Lung (tissue), 12 donors: ENCODE measurements around the gene MAP3K12. TPM values are rescaled to one million over a fixed set of nuclear protein-coding genes. Genes with fewer than 3 reads are reported as not detected.
A peak's percentile ranks its signal among the peaks of the same experiment; 100 is the strongest.

Experiments
- ATAC-seq: fragments of 200-7000 bp; cut with Tn5 transposase; one replicate; pipeline ENCODE4 v1.9.1; 2020; ENCODE audit warnings: moderate number of reproducible peaks; ENCODE audit not compliant: insufficient read depth, low FRiP score
- DNase-seq, 3 donors: peaks; one replicate each; pipeline ENCODE4 v3.0.0-alpha.2; 2013 to 2017
- H3K27ac ChIP-seq, 2 donors: one replicate each; pipeline ENCODE4 v1.5.1; 2013; ENCODE audit warnings: mild to moderate bottlenecking in 2 of 2, moderate library complexity in 2 of 2, control low read depth in 1 of 2, inconsistent platforms in 1 of 2, low read depth in 1 of 2, low read length in 1 of 2
- H3K27me3 ChIP-seq, 3 donors: one replicate each; pipeline ENCODE4 v1.5.1; 2013; ENCODE audit warnings: low read length in 2 of 3; ENCODE audit not compliant: control insufficient read depth in 3 of 3, insufficient read depth in 3 of 3
- H3K36me3 ChIP-seq, 4 donors: one replicate each; pipeline ENCODE4 v1.5.1; 2013; ENCODE audit warnings: low read length in 4 of 4, mild to moderate bottlenecking in 1 of 4, moderate library complexity in 1 of 4; ENCODE audit not compliant: control insufficient read depth in 4 of 4, insufficient read depth in 4 of 4
- H3K4me1 ChIP-seq, 5 donors: one replicate each; pipeline ENCODE4 v1.5.1; 2013; ENCODE audit warnings: low read length in 5 of 5, mild to moderate bottlenecking in 2 of 5, moderate library complexity in 1 of 5; ENCODE audit not compliant: control insufficient read depth in 5 of 5, insufficient read depth in 5 of 5
- H3K4me3 ChIP-seq: one replicate; pipeline ENCODE4 v1.5.1; 2013; ENCODE audit warnings: mild to moderate bottlenecking, control low read depth, moderate library complexity
- H3K9ac ChIP-seq, 2 donors: one replicate each; pipeline ENCODE4 v1.5.1; 2013; ENCODE audit warnings: low read length in 2 of 2, control low read depth in 1 of 2; ENCODE audit not compliant: insufficient read depth in 1 of 2
- H3K9me3 ChIP-seq, 4 donors: one replicate each; pipeline ENCODE4 v1.5.1; 2013; ENCODE audit warnings: low read length in 3 of 4, mild to moderate bottlenecking in 1 of 4, moderate library complexity in 1 of 4; ENCODE audit not compliant: control insufficient read depth in 4 of 4, insufficient read depth in 3 of 4
- CTCF ChIP-seq: IDR thresholded peaks from 2 replicates; pipeline ENCODE4 v1.5.1; 2012; ENCODE audit warnings: mild to moderate bottlenecking; ENCODE audit errors: control extremely low read depth, extremely low read depth
- WGBS, 2 donors: extraction: QIAGEN DNeasy Blood & Tissue Kit; methylation state at CpG; one replicate each; pipeline ENCODE4 v1.1.7; 2013; 5-methylcytosine and 5-hydroxymethylcytosine counted together
- polyA plus RNA-seq, 2 donors: library from polyadenylated mRNA; stranded (reverse); fragments of 200-250 nt; gene quantifications; one replicate each; pipeline ENCODE4 v1.2.1, GENCODE V29; 2013
- total RNA-seq, 2 donors: library from RNA; depleted of rRNA in 1 of 2; stranded (reverse); fragments of >200 nt in 1 of 2; gene quantifications; one replicate each; pipeline ENCODE4 v1.2.1, GENCODE V29; 2014 to 2021
- donor health status: control.
- donor health status: control.
- donor health status: Bipolar disorder and iron deficiency.
- donor health status: healthy.
- donor health status: DM: yes; HTN: yes; CAD: no.

The MAP3K12 gene
- total and polyA plus RNA-seq, 4 donors, result 13.4 to 25.4 (median 20.1) TPM

DNA sequence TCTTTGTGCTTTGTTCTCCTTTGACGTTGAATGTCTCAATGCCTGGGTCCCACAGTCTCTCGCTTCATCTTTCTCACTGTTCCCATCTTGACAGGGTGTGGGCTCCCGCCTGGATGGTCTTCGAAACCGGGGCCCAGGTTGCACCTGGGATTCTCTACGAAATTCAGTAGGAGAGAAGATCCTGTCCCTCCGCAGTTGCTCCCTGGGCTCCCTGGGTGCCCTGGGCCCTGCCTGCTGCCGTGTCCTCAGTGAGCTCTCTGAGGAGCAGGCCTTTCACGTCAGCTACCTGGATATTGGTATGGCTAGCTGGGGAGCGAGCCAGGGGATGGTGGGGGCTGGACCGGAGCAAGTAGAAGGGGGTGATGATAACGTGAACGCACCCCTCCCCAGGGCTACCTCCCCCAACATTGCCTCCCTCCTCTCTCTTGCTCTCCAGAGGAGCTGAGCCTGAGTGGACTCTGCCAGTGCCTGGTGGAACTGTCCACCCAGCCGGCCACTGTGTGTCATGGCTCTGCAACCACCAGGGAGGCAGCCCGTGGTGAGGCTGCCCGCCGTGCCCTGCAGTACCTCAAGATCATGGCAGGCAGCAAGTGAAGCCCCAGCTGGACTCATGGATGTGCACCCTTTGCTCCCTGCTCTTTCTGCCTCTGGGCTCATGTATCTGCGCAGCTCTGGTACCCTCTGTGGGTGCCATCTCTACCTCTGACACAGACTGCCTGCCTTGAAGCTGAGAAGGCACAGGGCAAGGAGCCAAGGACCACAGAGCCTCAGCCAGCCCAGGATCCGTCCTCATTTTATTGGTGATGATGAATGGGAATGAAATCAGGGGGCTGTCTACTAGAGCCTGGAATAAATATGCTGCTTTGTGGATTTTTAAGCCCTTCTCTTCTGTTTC lies 6.5 kb upstream of the MAP3K12 start:
- Histone ChIP-seq H3K27me3 (no peaks in the 10 kb centered on the region), H3K36me3 (peaks cover 4 to 32% (median 15%) of the 10 kb centered on the region in 4 donors), H3K9me3 (no peaks in the 10 kb centered on the region), H3K9ac (no peak overlapping the region), H3K4me3 (no peak overlapping the region), H3K27ac (no peak overlapping the region), H3K4me1 (peaks cover 5 to 26% (median 10%) of the 10 kb centered on the region in 5 donors)
- ATAC-seq (no peak), DNase-seq (no peak)
- TF ChIP-seq CTCF, result no peak
- WGBS, 2 donors, result 87 to 91% methylated on average over 19 of the region's 19 CpGs

DNA sequence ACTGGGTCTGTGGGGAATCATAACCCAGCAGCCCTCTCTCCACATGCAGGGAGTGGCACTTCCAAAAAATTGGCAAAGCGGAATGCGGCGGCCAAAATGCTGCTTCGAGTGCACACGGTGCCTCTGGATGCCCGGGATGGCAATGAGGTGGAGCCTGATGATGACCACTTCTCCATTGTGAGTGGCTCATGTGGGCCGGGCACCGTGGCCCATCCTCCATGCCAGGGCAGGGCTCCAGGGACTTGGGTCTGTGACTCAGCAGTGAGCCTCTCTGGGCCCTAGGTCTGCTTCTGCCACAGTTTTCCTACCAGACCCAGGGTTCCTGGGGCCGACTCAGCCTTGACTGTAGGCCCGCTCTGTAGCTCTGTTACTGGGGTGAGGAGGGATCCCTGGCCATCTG lies 5.8 kb upstream of the MAP3K12 start:
- no peak for DNase-seq
- Histone ChIP-seq H3K4me1 (peaks cover 5 to 31% (median 10%) of the 10 kb centered on the region in 5 donors), H3K27ac (peak overlapping the region in 1 of 2 donors; percentile 9), H3K4me3 (no peak overlapping the region), H3K27me3 (no peaks in the 10 kb centered on the region), H3K9me3 (no peaks in the 10 kb centered on the region), H3K36me3 (peaks cover 0 to 27% (median 14%) of the 10 kb centered on the region in 4 donors), H3K9ac (no peak overlapping the region)
- no peak for TF ChIP-seq CTCF
- ATAC-seq, result no peak
- WGBS, 2 donors, result 81 to 91% methylated on average over 10 of the region's 10 CpGs

- Histone ChIP-seq H3K27ac (peak overlapping the region in 1 of 2 donors; percentile 9), H3K4me3 (no peak overlapping the region), H3K27me3 (no peaks in the 10 kb centered on the region), H3K9ac (peak overlapping the region in 1 of 2 donors; percentile 30), H3K4me1 (peaks cover 5 to 36% (median 10%) of the 10 kb centered on the region in 5 donors), H3K9me3 (no peaks in the 10 kb centered on the region), H3K36me3 (peaks cover 0 to 27% (median 14%) of the 10 kb centered on the region in 4 donors)
- no peak for DNase-seq
- WGBS, 2 donors, result 80 to 89% methylated on average over 14 of the region's 14 CpGs
- no peak for ATAC-seq
- TF ChIP-seq CTCF, result no peak
Observed at GRCh38 chr12:53504004-53504920, 5.0 kb upstream of the MAP3K12 start.
